HFFc6 (cell line): ENCODE results near the gene PITX1. TPM values are rescaled to one million over a fixed set of nuclear protein-coding genes. Genes with fewer than 3 reads are reported as not detected.

Source experiments
- DNase-seq: peaks from one replicate; pipeline ENCODE4 v3.0.0-alpha.2; 2018
- H3K27ac Mint-ChIP-seq: 2 replicates; pipeline ENCODE4 v1.8.0; 2020; ENCODE audit warnings: mild to moderate bottlenecking, mixed read lengths
- H3K27me3 Mint-ChIP-seq: 2 replicates; pipeline ENCODE4 v1.8.0; 2021; ENCODE audit warnings: mild to moderate bottlenecking, moderate library complexity, mixed read lengths; ENCODE audit not compliant: insufficient read depth
- H3K36me3 Mint-ChIP-seq: 2 replicates; pipeline ENCODE4 v1.8.0; 2021; ENCODE audit warnings: low read depth, mixed read lengths
- H3K4me1 Mint-ChIP-seq: 2 replicates; pipeline ENCODE4 v1.8.0; 2020; ENCODE audit warnings: low read depth, mixed read lengths
- H3K4me3 Mint-ChIP-seq: 2 replicates; pipeline ENCODE4 v1.8.0; 2020; ENCODE audit warnings: mild to moderate bottlenecking, moderate library complexity, mixed read lengths
- H3K9me3 Mint-ChIP-seq: 2 replicates; pipeline ENCODE4 v1.8.0; 2020; ENCODE audit warnings: mild to moderate bottlenecking, mixed read lengths
- CTCF ChIP-seq: fragments of 200-600 bp; sonication (generic); IDR thresholded peaks from 2 replicates; pipeline ENCODE4 v1.5.0; 2021; ENCODE audit warnings: antibody characterized with exemption, mild to moderate bottlenecking
- total RNA-seq, 6 experiments: library from RNA; stranded (reverse); fragmentation: NEBNext Ultra II Directional; extraction: Animal tissue kit (Norgen Biotek cat#: 25700); gene quantifications; 2 replicates in 1 of 6; 3 replicates in 5 of 6; pipeline ENCODE4 v1.2.3, GENCODE V29; 2021

Gene PITX1
- total RNA-seq, 6 experiments from 2014 or later = 13.4 to 26.0 (median 14.8) TPM

GRCh38 chr5:135034236-135034962 is 371 bp upstream of the PITX1 start:
- H3K36me3 Mint-ChIP-seq = peaks cover 6% of the 10 kb centered on the region
- no peaks in the 10 kb centered on the region; the same call in 1 of the 2 replicates for H3K9me3 Mint-ChIP-seq
- H3K27ac Mint-ChIP-seq = peak overlapping the region; percentile 19; the same call in 1 of the 2 replicates
- peaks cover 13% of the 10 kb centered on the region for H3K27me3 Mint-ChIP-seq
- no peak for TF ChIP-seq CTCF
- peaks cover 17% of the 10 kb centered on the region for H3K4me1 Mint-ChIP-seq
- H3K4me3 Mint-ChIP-seq = peak overlapping the region; percentile 79
- DNase-seq = peak; percentile 43

GRCh38 chr5:135032999-135033861 is 798 bp downstream of the PITX1 start:
- H3K9me3 Mint-ChIP-seq = no peaks in the 10 kb centered on the region; the same call in 1 of the 2 replicates
- peaks cover 12% of the 10 kb centered on the region for H3K36me3 Mint-ChIP-seq
- H3K27ac Mint-ChIP-seq = peak overlapping the region; percentile 65
- DNase-seq = peak; percentile 58
- peak overlapping the region; percentile 94 for H3K4me3 Mint-ChIP-seq
- H3K27me3 Mint-ChIP-seq = peaks cover 9% of the 10 kb centered on the region
- H3K4me1 Mint-ChIP-seq = peaks cover 17% of the 10 kb centered on the region
- TF ChIP-seq CTCF = no peak

GRCh38 chr5:135032695-135032998 is 1.4 kb downstream of the PITX1 start:
- no peak for DNase-seq
- Mint-ChIP-seq H3K36me3 (peaks cover 12% of the 10 kb centered on the region), H3K4me3 (peak overlapping the region; percentile 94), H3K27ac (peak overlapping the region; percentile 61; the same call in 1 of the 2 replicates), H3K27me3 (peaks cover 7% of the 10 kb centered on the region), H3K9me3 (no peaks in the 10 kb centered on the region; the same call in 1 of the 2 replicates), H3K4me1 (peaks cover 17% of the 10 kb centered on the region)
- no peak for TF ChIP-seq CTCF

GRCh38 chr5:135031813-135032694 is 2.0 kb downstream of the PITX1 start:
- Mint-ChIP-seq H3K36me3 (peaks cover 12% of the 10 kb centered on the region), H3K27ac (peak overlapping the region; percentile 61; the same call in 1 of the 2 replicates), H3K4me1 (peaks cover 17% of the 10 kb centered on the region), H3K27me3 (peaks cover 4% of the 10 kb centered on the region), H3K9me3 (no peaks in the 10 kb centered on the region; the same call in 1 of the 2 replicates), H3K4me3 (peak overlapping the region; percentile 94)
- TF ChIP-seq CTCF = no peak
- no peak for DNase-seq
